GM12878 (cell line): ENCODE data around the gene PRSS2. TPM values are rescaled to one million over a fixed set of nuclear protein-coding genes. Genes with fewer than 3 reads are reported as not detected.

Experiments
- ATAC-seq: fragments of 200-7000 bp; cut with Tn5 transposase; 3 replicates; pipeline ENCODE4 v1.9.1; 2020; ENCODE audit warnings: mild to moderate bottlenecking, moderate library complexity
- BruUV-seq: library from RNA; stranded (reverse); fragments of 400-500 nt; replicated peaks from 2 replicates; lab custom pipeline; 2021; lab: Mats Ljungman, UMichigan
- CTCF ChIA-PET: fragments of 300-600 bp; sonication (Branson Sonifier 250); formaldehyde crosslinking; extraction: SDS; loops from one replicate; lab custom pipeline; 2021; ENCODE audit warnings: inconsistent platforms; lab: Yijun Ruan, JAX
- POLR2A ChIA-PET: fragments of 350-600 bp; formaldehyde crosslinking; extraction: SDS; loops from one replicate; lab custom pipeline; 2021; ENCODE audit warnings: inconsistent platforms; lab: Charles Lee
- RAD21 ChIA-PET: fragments of 300-600 bp; sonication (Branson Sonifier 250); formaldehyde crosslinking; loops from one replicate; lab custom pipeline; 2023; ENCODE audit warnings: antibody characterized with exemption; ENCODE audit not compliant: unreplicated experiment; lab: Charles Lee
- SMC1A ChIA-PET: fragments of 300-600 bp; sonication (Branson Sonifier 250); formaldehyde crosslinking; loops from one replicate; lab custom pipeline; 2023; ENCODE audit not compliant: unreplicated experiment, uncharacterized antibody; lab: Charles Lee
- DNase-seq: peaks from one replicate; pipeline ENCODE4 v3.0.0-alpha.2; 2011; ENCODE audit warnings: low read depth, low spot score
- FAIRE-seq: peaks from 3 replicates; lab custom pipeline; 2011; peaks lifted over from hg19 to GRCh38; lab: Jason Lieb, UNC
- H2AFZ ChIP-seq: 2 replicates; pipeline ENCODE4 v1.6.0; 2011; ENCODE audit warnings: low read depth, low read length, control low read depth; ENCODE audit not compliant: control insufficient read depth
- H3K27ac ChIP-seq: 2 replicates; pipeline ENCODE4 v1.5.1; 2011; ENCODE audit warnings: control low read depth; ENCODE audit not compliant: control insufficient read depth, insufficient read depth
- H3K27me3 ChIP-seq, 2 experiments: replicated peaks in 1 of 2; 2 replicates each; pipeline versions ENCODE4 v1.6.0 to v1.6.1; 2011; ENCODE audit warnings: low read length in 1 of 2; ENCODE audit not compliant: control insufficient read depth in 2 of 2, insufficient read depth in 2 of 2
- H3K36me3 ChIP-seq, 2 experiments: 2 replicates each; pipeline ENCODE4 v1.5.1; 2011; ENCODE audit warnings: low read length in 1 of 2; ENCODE audit not compliant: control insufficient read depth in 2 of 2, insufficient read depth in 2 of 2
- H3K4me1 ChIP-seq: 2 replicates; pipeline ENCODE4 v1.6.1; 2011; ENCODE audit warnings: mild to moderate bottlenecking, low read length, moderate library complexity, mixed read lengths; ENCODE audit not compliant: control insufficient read depth, insufficient read depth
- H3K4me2 ChIP-seq: 2 replicates; pipeline ENCODE4 v1.6.0; 2011; ENCODE audit warnings: control low read depth; ENCODE audit not compliant: control insufficient read depth, insufficient read depth
- H3K4me3 ChIP-seq: fragments of 200-600 bp; sonication (generic); 2 replicates; pipeline ENCODE4 v1.5.1; 2016
- H3K79me2 ChIP-seq: 2 replicates; pipeline ENCODE4 v1.6.0; 2011; ENCODE audit warnings: low read length; ENCODE audit not compliant: control insufficient read depth, insufficient read depth
- H3K9ac ChIP-seq: 2 replicates; pipeline ENCODE4 v1.8.0; 2011; ENCODE audit warnings: low read length, control low read depth, mixed read lengths; ENCODE audit not compliant: control insufficient read depth, insufficient read depth
- H3K9me3 ChIP-seq: replicated peaks from 3 replicates; pipeline ENCODE4 v1.5.1; 2011; ENCODE audit warnings: mild to moderate bottlenecking, low read length; ENCODE audit not compliant: control insufficient read depth, insufficient read depth
- H4K20me1 ChIP-seq: 2 replicates; pipeline ENCODE4 v1.6.0; 2011; ENCODE audit not compliant: control insufficient read depth, insufficient read depth
- BHLHE40 ChIP-seq, 2 experiments: fragments of 450-650 bp in 1 of 2; IDR thresholded peaks; 2 replicates each; pipeline ENCODE4 v1.6.1; 2011 to 2017; ENCODE audit warnings: low read depth in 2 of 2, borderline replicate concordance in 1 of 2, improper control_type of control experiment in 1 of 2, low read length in 1 of 2, mild to moderate bottlenecking in 1 of 2
- BMI1 ChIP-seq: fragments of 450-650 bp; IDR thresholded peaks from 2 replicates; pipeline ENCODE4 v1.6.1; 2016; ENCODE audit warnings: mild to moderate bottlenecking, moderate library complexity, borderline replicate concordance
- BRCA1 ChIP-seq: IDR thresholded peaks from 2 replicates; pipeline ENCODE4 v1.6.1; 2011; ENCODE audit warnings: low read depth, low read length, improper control_type of control experiment
- EZH2 ChIP-seq: IDR thresholded peaks from 2 replicates; pipeline ENCODE4 v1.6.1; 2012; ENCODE audit warnings: low read depth, mild to moderate bottlenecking, control low read depth, inconsistent platforms, low read length, borderline replicate concordance; ENCODE audit not compliant: control insufficient read depth
- NR2C1 ChIP-seq: fragments of 450-650 bp; IDR thresholded peaks from 2 replicates; pipeline ENCODE4 v1.6.1; 2017; ENCODE audit warnings: antibody characterized with exemption, mild to moderate bottlenecking, moderate library complexity
- RAD21 ChIP-seq: IDR thresholded peaks from 2 replicates; pipeline ENCODE4 v1.6.1; 2011; ENCODE audit warnings: mild to moderate bottlenecking, low read depth, low read length, moderate library complexity; ENCODE audit not compliant: insufficient read depth
- RBBP5 ChIP-seq: fragments of 200-600 bp; sonication (generic); conservative IDR thresholded peaks from 2 replicates; pipeline ENCODE4 v1.6.1; 2016
- SPI1 ChIP-seq: IDR thresholded peaks from 2 replicates; pipeline ENCODE4 v1.6.1; 2011; ENCODE audit warnings: low read depth, mild to moderate bottlenecking, low read length, moderate library complexity, borderline replicate concordance; ENCODE audit not compliant: insufficient read depth
- WGBS: methylation state at CpG from one replicate; pipeline ENCODE4 v1.1.6; 2016; ENCODE audit warnings: low lambda C conversion rate; ENCODE audit not compliant: insufficient replicate concordance, insufficient coverage; ENCODE audit errors: missing lambda C conversion rate; 5-methylcytosine and 5-hydroxymethylcytosine counted together
- in situ Hi-C: fragments of 300-500 bp; cut with MboI; formaldehyde crosslinking; loops from 9 replicates; pipeline ENCODE4 v1.14.3; 2018; ENCODE audit warnings: mixed read lengths
- intact Hi-C: fragments of 100-400 bp; cut with micrococcal nuclease; formaldehyde crosslinking; loops from one replicate; pipeline ENCODE4 v1.14.2; 2022; ENCODE audit not compliant: unreplicated experiment
- polyA plus RNA-seq, 11 experiments: library from polyadenylated mRNA; depleted of rRNA in 4 of 11; unstranded in 6 of 11; stranded (reverse) in 5 of 11; fragments of >200 nt; fragmentation: Nextera tagmentation in 4 of 11; fragmentation: Illumina TruSeq in 1 of 11; extraction: Ambion mirVana in 4 of 11; extraction: Trizol in 1 of 11; gene quantifications; 1 replicate in 1 of 11; 2 replicates in 10 of 11; pipeline versions ENCODE4 v1.2.1 to v1.2.3, GENCODE V29; 2011 to 2016; ENCODE audit warnings: inconsistent platforms in 2 of 11, missing spikeins in 2 of 11, low read depth in 1 of 11
- total RNA-seq, 4 experiments: library from RNA; depleted of rRNA in 3 of 4; stranded (reverse); fragments of >200 nt in 3 of 4; fragmentation: Illumina TruSeq in 1 of 4; extraction: Trizol in 1 of 4; gene quantifications; 2 replicates each; pipeline versions ENCODE4 v1.2.1 to v1.2.3, GENCODE V29; 2013 to 2021
- TF ChIP-seq, protein P1 (sequence below): IDR thresholded peaks from 2 replicates; pipeline ENCODE4 v1.6.1; 2011; ENCODE audit warnings: borderline replicate concordance, low read depth, mild to moderate bottlenecking, moderate library complexity, mixed read lengths, low read length; ENCODE audit not compliant: insufficient read depth; ENCODE audit errors: extremely low read length
- TF ChIP-seq, protein P2 (sequence below): IDR thresholded peaks from 2 replicates; pipeline ENCODE4 v1.6.1; 2012; ENCODE audit warnings: low read depth, low read length, improper control_type of control experiment
- TF ChIP-seq, protein P3 (sequence below): fragments of 450-650 bp; IDR thresholded peaks from 2 replicates; pipeline ENCODE4 v1.6.1; 2017; ENCODE audit warnings: mild to moderate bottlenecking, moderate library complexity

Gene PRSS2
- total and polyA plus RNA-seq, 10 of the 15 experiments (the other 5 are each of a cell fraction or from before 2014, with no cell fraction given): 0.21 to 28.8 (median 0.41) TPM; not detected in 7

DNA sequence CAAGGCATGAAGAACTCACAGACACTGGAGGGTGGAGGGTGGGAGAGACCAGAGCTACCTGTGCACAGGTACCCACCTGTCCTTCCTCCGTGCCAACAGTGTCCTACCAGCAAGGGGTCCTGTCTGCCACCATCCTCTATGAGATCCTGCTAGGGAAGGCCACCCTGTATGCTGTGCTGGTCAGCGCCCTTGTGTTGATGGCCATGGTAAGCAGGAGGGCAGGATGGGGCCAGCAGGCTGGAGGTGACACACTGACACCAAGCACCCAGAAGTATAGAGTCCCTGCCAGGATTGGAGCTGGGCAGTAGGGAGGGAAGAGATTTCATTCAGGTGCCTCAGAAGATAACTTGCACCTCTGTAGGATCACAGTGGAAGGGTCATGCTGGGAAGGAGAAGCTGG, 21.8 kb downstream of the PRSS2 start:
- TF ChIP-seq NR2C1 (no peak), SPI1 (no peak), BRCA1 (no peak), EZH2 (no peak), BHLHE40 (IDR thresholded peaks at IDR 0.05; ENCODE audit: borderline replicate concordance in 1 of 2, low read depth in 2 of 2, low read length in 1 of 2) (no peak), RBBP5 (no peak), BMI1 (no peak), RAD21 (no peak)
- TF ChIP-seq, protein P1, sequence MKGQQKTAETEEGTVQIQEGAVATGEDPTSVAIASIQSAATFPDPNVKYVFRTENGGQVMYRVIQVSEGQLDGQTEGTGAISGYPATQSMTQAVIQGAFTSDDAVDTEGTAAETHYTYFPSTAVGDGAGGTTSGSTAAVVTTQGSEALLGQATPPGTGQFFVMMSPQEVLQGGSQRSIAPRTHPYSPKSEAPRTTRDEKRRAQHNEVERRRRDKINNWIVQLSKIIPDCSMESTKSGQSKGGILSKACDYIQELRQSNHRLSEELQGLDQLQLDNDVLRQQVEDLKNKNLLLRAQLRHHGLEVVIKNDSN: no peak
- TF ChIP-seq, protein P2, sequence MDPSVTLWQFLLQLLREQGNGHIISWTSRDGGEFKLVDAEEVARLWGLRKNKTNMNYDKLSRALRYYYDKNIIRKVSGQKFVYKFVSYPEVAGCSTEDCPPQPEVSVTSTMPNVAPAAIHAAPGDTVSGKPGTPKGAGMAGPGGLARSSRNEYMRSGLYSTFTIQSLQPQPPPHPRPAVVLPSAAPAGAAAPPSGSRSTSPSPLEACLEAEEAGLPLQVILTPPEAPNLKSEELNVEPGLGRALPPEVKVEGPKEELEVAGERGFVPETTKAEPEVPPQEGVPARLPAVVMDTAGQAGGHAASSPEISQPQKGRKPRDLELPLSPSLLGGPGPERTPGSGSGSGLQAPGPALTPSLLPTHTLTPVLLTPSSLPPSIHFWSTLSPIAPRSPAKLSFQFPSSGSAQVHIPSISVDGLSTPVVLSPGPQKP: no peak
- TF ChIP-seq, protein P3, sequence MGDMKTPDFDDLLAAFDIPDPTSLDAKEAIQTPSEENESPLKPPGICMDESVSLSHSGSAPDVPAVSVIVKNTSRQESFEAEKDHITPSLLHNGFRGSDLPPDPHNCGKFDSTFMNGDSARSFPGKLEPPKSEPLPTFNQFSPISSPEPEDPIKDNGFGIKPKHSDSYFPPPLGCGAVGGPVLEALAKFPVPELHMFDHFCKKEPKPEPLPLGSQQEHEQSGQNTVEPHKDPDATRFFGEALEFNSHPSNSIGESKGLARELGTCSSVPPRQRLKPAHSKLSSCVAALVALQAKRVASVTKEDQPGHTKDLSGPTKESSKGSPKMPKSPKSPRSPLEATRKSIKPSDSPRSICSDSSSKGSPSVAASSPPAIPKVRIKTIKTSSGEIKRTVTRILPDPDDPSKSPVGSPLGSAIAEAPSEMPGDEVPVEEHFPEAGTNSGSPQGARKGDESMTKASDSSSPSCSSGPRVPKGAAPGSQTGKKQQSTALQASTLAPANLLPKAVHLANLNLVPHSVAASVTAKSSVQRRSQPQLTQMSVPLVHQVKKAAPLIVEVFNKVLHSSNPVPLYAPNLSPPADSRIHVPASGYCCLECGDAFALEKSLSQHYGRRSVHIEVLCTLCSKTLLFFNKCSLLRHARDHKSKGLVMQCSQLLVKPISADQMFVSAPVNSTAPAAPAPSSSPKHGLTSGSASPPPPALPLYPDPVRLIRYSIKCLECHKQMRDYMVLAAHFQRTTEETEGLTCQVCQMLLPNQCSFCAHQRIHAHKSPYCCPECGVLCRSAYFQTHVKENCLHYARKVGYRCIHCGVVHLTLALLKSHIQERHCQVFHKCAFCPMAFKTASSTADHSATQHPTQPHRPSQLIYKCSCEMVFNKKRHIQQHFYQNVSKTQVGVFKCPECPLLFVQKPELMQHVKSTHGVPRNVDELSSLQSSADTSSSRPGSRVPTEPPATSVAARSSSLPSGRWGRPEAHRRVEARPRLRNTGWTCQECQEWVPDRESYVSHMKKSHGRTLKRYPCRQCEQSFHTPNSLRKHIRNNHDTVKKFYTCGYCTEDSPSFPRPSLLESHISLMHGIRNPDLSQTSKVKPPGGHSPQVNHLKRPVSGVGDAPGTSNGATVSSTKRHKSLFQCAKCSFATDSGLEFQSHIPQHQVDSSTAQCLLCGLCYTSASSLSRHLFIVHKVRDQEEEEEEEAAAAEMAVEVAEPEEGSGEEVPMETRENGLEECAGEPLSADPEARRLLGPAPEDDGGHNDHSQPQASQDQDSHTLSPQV: no peak
- Histone ChIP-seq H3K9ac (no peak overlapping the region), H3K27ac (no peak overlapping the region), H2AFZ (no peak overlapping the region), H3K27me3 (no peaks in the 10 kb centered on the region), H3K4me3 (no peak overlapping the region), H3K79me2 (peaks cover 6% of the 10 kb centered on the region), H3K9me3 (no peaks in the 10 kb centered on the region), H3K4me1 (peaks cover 3% of the 10 kb centered on the region), H3K36me3 (no peaks in the 10 kb centered on the region), H3K4me2 (no peak overlapping the region), H4K20me1 (no peaks in the 10 kb centered on the region)
- BruUV-seq: no TSS peak
- in situ Hi-C loops: no loop called here
- ATAC-seq (no peak), DNase-seq (no peak), FAIRE-seq (no peak)
- POLR2A ChIA-PET: interaction anchor here (16.4 kb wide), 1 partner anchor 16 kb away, joined by 325 read pairs; no protein-coding TSS in a partner anchor
- intact Hi-C loops: no loop called here
- WGBS: 64% methylated on average over 2 of the region's 2 CpGs
- CTCF ChIA-PET: interaction anchor here (0.9 to 28.6 kb wide), 4 partner anchors 4 to 106 kb away, joined by 4 to 1055 read pairs (median 530); no protein-coding TSS in a partner anchor
- RAD21 ChIA-PET: interaction anchor here (1.8 to 20.4 kb wide), 3 partner anchors 7 to 21 kb away, joined by 5 to 813 read pairs (median 115); partner anchors contain the start of gene PRSS2
- SMC1A ChIA-PET: interaction anchor here (0.8 to 24.6 kb wide), 7 partner anchors 7 to 87 kb away, joined by 3 to 786 read pairs (median 3); no protein-coding TSS in a partner anchor
